Endothelial cell of umbilical vein (primary cell): ENCODE results near the gene RBM47. TPM values are rescaled to one million over a fixed set of nuclear protein-coding genes. Genes with fewer than 3 reads are reported as not detected.

Source experiments
- BruUV-seq: library from RNA; stranded (reverse); fragments of 400-500 nt; replicated peaks from 2 replicates; lab custom pipeline; 2021; lab: Mats Ljungman, UMichigan
- CTCF ChIA-PET: fragments of 300-600, 350-600 bp; sonication (Branson Sonifier 250); formaldehyde crosslinking; loops from one replicate; lab custom pipeline; 2021; ENCODE audit warnings: antibody characterized with exemption, inconsistent platforms; lab: Charles Lee
- POLR2A ChIA-PET: fragments of 300-600, 350-600 bp; sonication (Branson Sonifier 250); formaldehyde crosslinking; loops from one replicate; lab custom pipeline; 2021; ENCODE audit warnings: antibody characterized with exemption, inconsistent platforms; lab: Charles Lee
- DNase-seq: peaks from one replicate; pipeline ENCODE4 v3.0.0-alpha.2; 2011; ENCODE audit warnings: low read depth, low spot score
- FAIRE-seq: peaks from 2 replicates; lab custom pipeline; 2011; peaks lifted over from hg19 to GRCh38; lab: Jason Lieb, UNC
- H2AFZ ChIP-seq: 2 replicates; pipeline ENCODE4 v1.6.0; 2012; ENCODE audit warnings: low read depth, low read length, control low read depth, inconsistent platforms
- H3K27ac ChIP-seq: 2 replicates; pipeline ENCODE4 v1.5.1; 2011; ENCODE audit warnings: low read depth, mild to moderate bottlenecking, control low read depth, low read length, moderate library complexity; ENCODE audit not compliant: insufficient read depth
- H3K27me3 ChIP-seq, 2 experiments: 2 replicates each; pipeline versions ENCODE4 v1.6.0 to v1.6.1; 2011; ENCODE audit warnings: low read length in 2 of 2, mixed read lengths in 1 of 2; ENCODE audit not compliant: control insufficient read depth in 2 of 2, insufficient read depth in 2 of 2
- H3K36me3 ChIP-seq, 2 experiments: 2 replicates in 1 of 2; 3 replicates in 1 of 2; pipeline ENCODE4 v1.5.1; 2011; ENCODE audit warnings: low read length in 2 of 2, mild to moderate bottlenecking in 1 of 2, moderate library complexity in 1 of 2; ENCODE audit not compliant: control insufficient read depth in 2 of 2, insufficient read depth in 2 of 2; ENCODE audit errors: extremely low read depth in 1 of 2
- H3K4me1 ChIP-seq: 3 replicates; pipeline ENCODE4 v1.5.1; 2011; ENCODE audit warnings: mild to moderate bottlenecking, low read length; ENCODE audit not compliant: control insufficient read depth, insufficient read depth; ENCODE audit errors: extremely low read depth
- H3K4me2 ChIP-seq: 2 replicates; pipeline ENCODE4 v1.6.1; 2011; ENCODE audit warnings: low read length, control low read depth, mixed read lengths; ENCODE audit not compliant: insufficient read depth
- H3K4me3 ChIP-seq, 3 experiments: fragments of 200-600 bp in 1 of 3; sonication (generic), shearing (Covaris generic) in 1 of 3; replicated peaks in 1 of 3; 2 replicates each; pipeline ENCODE4 v1.5.1; 2011 to 2016; ENCODE audit warnings: control low read depth in 3 of 3, low read length in 3 of 3, mild to moderate bottlenecking in 2 of 3, inconsistent platforms in 1 of 3, low read depth in 1 of 3, moderate library complexity in 1 of 3; ENCODE audit not compliant: insufficient read depth in 1 of 3
- H3K79me2 ChIP-seq: 2 replicates; pipeline ENCODE4 v1.6.0; 2012; ENCODE audit warnings: low read length, inconsistent platforms; ENCODE audit not compliant: control insufficient read depth, insufficient read depth
- H3K9ac ChIP-seq: replicated peaks from 2 replicates; pipeline ENCODE3; 2011; ENCODE audit warnings: low read length, control low read depth; ENCODE audit not compliant: insufficient read depth; ENCODE audit errors: extremely low read depth
- H3K9me1 ChIP-seq: replicated peaks from 3 replicates; pipeline ENCODE4 v1.6.0; 2011; ENCODE audit warnings: mild to moderate bottlenecking, low read length; ENCODE audit not compliant: control insufficient read depth, insufficient read depth; ENCODE audit errors: extremely low read depth
- H3K9me3 ChIP-seq: replicated peaks from 2 replicates; pipeline ENCODE4 v1.5.1; 2012; ENCODE audit warnings: low read length, inconsistent platforms; ENCODE audit not compliant: control insufficient read depth, insufficient read depth
- H4K20me1 ChIP-seq: replicated peaks from 2 replicates; pipeline ENCODE3; 2011; ENCODE audit warnings: mild to moderate bottlenecking, low read length; ENCODE audit not compliant: control insufficient read depth, insufficient read depth; ENCODE audit errors: extremely low read depth
- CTCF ChIP-seq, 2 donors: IDR thresholded peaks; 1 replicate in 1 of 2; 2 replicates in 1 of 2; pipeline ENCODE4 v1.5.1; 2011; ENCODE audit warnings: low read length in 2 of 2, mild to moderate bottlenecking in 2 of 2, moderate library complexity in 2 of 2, control low read depth in 1 of 2, inconsistent platforms in 1 of 2, low read depth in 1 of 2; ENCODE audit not compliant: insufficient read depth in 1 of 2; ENCODE audit errors: extremely low read depth in 1 of 2
- EZH2 ChIP-seq: IDR thresholded peaks from 2 replicates; pipeline ENCODE4 v1.6.1; 2012; ENCODE audit warnings: borderline replicate concordance, low read depth, mild to moderate bottlenecking, moderate library complexity, low read length, inconsistent platforms; ENCODE audit not compliant: severe bottlenecking
- FOS ChIP-seq: IDR thresholded peaks from 2 replicates; pipeline ENCODE4 v1.6.1; 2011; ENCODE audit warnings: mild to moderate bottlenecking, low read length, moderate library complexity, borderline replicate concordance; ENCODE audit not compliant: insufficient read depth
- GATA2 ChIP-seq: IDR thresholded peaks from 2 replicates; pipeline ENCODE4 v1.7.0; 2011; ENCODE audit warnings: low read depth, mild to moderate bottlenecking, moderate library complexity, mixed read lengths, low read length; ENCODE audit not compliant: insufficient read length, insufficient read depth
- JUN ChIP-seq: IDR thresholded peaks from 2 replicates; pipeline ENCODE4 v1.6.1; 2011; ENCODE audit warnings: borderline replicate concordance, low read depth; ENCODE audit not compliant: insufficient read length, insufficient read depth
- MYC ChIP-seq: IDR thresholded peaks from one replicate; pipeline ENCODE4 v1.6.1; 2011; ENCODE audit warnings: mild to moderate bottlenecking, low read depth, low read length
- POLR2AphosphoS5 ChIP-seq: IDR thresholded peaks from 2 replicates; pipeline ENCODE4 v1.6.1; 2012; ENCODE audit warnings: low read depth, mild to moderate bottlenecking, control low read depth, low read length, moderate library complexity; ENCODE audit not compliant: insufficient read depth
- dilution Hi-C: fragments of 300-500 bp; cut with MboI; formaldehyde crosslinking; loops from one replicate; pipeline ENCODE4 v1.15.0; 2019; ENCODE audit warnings: low sequenced_read_pairs; ENCODE audit not compliant: extremely low pct_ligation_motif_present
- intact Hi-C: fragments of 100-400 bp; cut with micrococcal nuclease; formaldehyde crosslinking; loops from one replicate; pipeline ENCODE4 v1.10.0; 2022
- polyA plus RNA-seq, 4 experiments: library from polyadenylated mRNA; depleted of rRNA in 3 of 4; stranded (reverse) in 3 of 4; unstranded in 1 of 4; fragments of >200 nt; gene quantifications; 2 replicates each; pipeline versions ENCODE4 v1.2.1 to v1.2.3, GENCODE V29; 2011 to 2012; ENCODE audit warnings: missing spikeins in 1 of 4
- total RNA-seq: library from RNA; stranded (reverse); gene quantifications from 2 replicates; pipeline ENCODE4 v1.2.3, GENCODE V29; 2021

Gene RBM47
- total and polyA plus RNA-seq, 2 donors (not counting 3 experiments of a cell fraction or from before 2014, with no cell fraction given), result not detected

GRCh38 chr4:40669504-40669903 is 39.8 kb upstream of the RBM47 start:
- Histone ChIP-seq H3K9me3 (no peaks in the 10 kb centered on the region), H3K4me2 (no peak overlapping the region), H3K36me3 (no peaks in the 10 kb centered on the region), H3K9me1 (no peaks in the 10 kb centered on the region), H3K9ac (no peak overlapping the region), H3K4me3 (no peak overlapping the region), H3K27ac (no peak overlapping the region), H3K27me3 (no peaks in the 10 kb centered on the region), H3K4me1 (peaks cover 14% of the 10 kb centered on the region), H3K79me2 (no peaks in the 10 kb centered on the region), H2AFZ (no peak overlapping the region), H4K20me1 (no peaks in the 10 kb centered on the region)
- TF ChIP-seq EZH2, result no peak
- no peak for TF ChIP-seq JUN
- TF ChIP-seq GATA2, result no peak
- no peak for TF ChIP-seq MYC
- TF ChIP-seq CTCF (IDR thresholded peaks at IDR 0.05; ENCODE audit: extremely low read depth in 1 of 2, insufficient read depth in 1 of 2, low read depth in 1 of 2, low read length in 2 of 2), result no peak
- no peak for TF ChIP-seq FOS
- no peak for TF ChIP-seq POLR2AphosphoS5
- FAIRE-seq (no peak), DNase-seq (no peak)
- intact Hi-C loops, result no loop called here
- dilution Hi-C loops, result no loop called here
- BruUV-seq, result no TSS peak
- CTCF ChIA-PET, result no interaction called here
- POLR2A ChIA-PET, result no interaction called here
